GM19397 (cell line): Measurements from ENCODE around the gene FAM161B.
A peak's percentile ranks its signal among the peaks of the same experiment; 100 is the strongest.
"Not testable (repeated sequence)": the region's sequence is repeated elsewhere in the genome, so short reads cannot be mapped to it uniquely, and the experiment has no call there.

Source experiments
- ATAC-seq: cut with Tn5 transposase; IDR thresholded peaks from one replicate; pipeline ENCODE4 v1.9.1; 2021; ENCODE audit warnings: mild to moderate bottlenecking, moderate library complexity; ENCODE audit not compliant: unreplicated experiment

The FAM161B gene, protein sequence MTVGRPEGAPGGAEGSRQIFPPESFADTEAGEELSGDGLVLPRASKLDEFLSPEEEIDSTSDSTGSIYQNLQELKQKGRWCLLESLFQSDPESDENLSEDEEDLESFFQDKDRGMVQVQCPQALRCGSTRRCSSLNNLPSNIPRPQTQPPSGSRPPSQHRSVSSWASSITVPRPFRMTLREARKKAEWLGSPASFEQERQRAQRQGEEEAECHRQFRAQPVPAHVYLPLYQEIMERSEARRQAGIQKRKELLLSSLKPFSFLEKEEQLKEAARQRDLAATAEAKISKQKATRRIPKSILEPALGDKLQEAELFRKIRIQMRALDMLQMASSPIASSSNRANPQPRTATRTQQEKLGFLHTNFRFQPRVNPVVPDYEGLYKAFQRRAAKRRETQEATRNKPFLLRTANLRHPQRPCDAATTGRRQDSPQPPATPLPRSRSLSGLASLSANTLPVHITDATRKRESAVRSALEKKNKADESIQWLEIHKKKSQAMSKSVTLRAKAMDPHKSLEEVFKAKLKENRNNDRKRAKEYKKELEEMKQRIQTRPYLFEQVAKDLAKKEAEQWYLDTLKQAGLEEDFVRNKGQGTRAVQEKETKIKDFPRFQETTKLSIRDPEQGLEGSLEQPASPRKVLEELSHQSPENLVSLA

DNA sequence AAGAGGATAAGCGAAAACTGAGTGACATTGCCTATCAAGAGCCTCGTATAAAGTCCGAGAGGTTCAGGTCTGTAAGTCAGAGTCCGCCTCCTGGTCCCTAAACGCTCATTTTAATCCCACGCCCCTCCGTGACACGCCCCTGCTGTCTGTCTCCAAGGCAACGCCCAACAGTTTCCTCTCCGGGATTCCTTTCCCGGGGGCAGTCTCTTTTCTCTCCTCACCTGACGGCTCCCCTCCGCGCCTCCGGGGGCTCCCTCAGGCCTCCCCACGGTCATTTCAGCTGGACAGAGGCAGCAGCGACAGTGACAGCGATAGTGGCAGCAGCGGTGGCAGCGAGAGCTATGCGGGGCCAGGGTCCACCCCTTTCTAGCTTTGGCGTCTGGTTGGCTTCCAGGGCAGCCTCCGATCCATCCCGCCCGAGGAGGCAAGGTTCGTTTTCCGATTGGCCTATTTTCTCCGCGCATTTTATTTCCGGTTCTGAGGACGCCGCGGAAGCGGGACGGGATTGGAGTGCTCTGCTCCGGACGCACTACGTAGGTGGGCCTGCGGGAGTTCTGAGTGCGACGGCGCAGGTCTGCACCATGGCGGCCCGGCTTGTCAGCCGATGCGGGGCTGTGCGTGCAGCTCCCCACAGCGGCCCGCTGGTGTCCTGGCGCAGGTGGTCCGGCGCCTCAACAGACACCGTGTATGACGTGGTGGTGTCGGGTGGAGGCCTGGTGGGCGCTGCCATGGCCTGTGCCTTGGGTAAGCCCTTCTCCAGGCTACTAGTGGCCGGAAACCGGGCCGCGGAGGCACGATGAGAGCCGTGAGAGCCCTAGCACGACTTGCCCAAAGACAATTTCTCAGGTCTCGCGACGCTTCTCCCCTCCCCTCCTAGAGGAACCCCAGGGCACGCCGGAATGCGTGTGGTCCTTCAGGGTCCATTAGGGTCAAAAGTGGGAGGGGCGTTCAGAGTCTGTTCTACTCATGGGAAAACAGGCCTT lies at the start of gene FAM161B, which contains the start of gene COQ6:
Gene FAM161B (minus strand): TSS at position 343 of the 983 bp plus-strand sequence. CDS start 68 bp downstream, at position 275.
Gene COQ6 (plus strand): TSS at position 551 of the 983 bp plus-strand sequence. CDS start 31 bp downstream, at position 582.
- peak; percentile 89 for ATAC-seq

GRCh38 chr14:73998726-73999125 lies 48.8 kb upstream of the FAM161B start:
- ATAC-seq, result no peak

DNA sequence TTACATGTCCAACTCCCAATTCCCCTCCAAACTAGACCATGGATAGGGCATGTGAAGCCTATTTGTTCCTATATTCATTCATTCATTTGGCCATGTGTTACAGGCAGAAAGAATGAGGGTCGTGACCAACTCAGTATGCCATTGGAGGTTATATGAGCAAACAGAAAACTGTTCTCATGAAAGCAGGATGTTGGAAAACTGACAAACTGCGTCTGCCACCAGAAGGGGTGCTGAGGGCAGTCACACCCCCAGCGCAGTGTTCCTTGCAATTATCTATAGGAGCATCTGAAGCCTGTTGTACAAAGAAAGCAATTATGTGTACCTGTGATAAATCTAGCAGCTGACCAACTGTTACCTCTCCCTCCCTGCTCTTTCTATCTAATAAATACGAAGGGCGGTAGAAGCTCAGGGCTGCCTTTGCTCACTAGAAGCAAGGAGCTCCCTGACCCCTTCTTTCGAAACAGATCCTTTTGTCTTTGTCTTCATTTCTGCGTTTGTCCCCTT lies 48.1 kb upstream of the FAM161B start:
- no peak for ATAC-seq

DNA sequence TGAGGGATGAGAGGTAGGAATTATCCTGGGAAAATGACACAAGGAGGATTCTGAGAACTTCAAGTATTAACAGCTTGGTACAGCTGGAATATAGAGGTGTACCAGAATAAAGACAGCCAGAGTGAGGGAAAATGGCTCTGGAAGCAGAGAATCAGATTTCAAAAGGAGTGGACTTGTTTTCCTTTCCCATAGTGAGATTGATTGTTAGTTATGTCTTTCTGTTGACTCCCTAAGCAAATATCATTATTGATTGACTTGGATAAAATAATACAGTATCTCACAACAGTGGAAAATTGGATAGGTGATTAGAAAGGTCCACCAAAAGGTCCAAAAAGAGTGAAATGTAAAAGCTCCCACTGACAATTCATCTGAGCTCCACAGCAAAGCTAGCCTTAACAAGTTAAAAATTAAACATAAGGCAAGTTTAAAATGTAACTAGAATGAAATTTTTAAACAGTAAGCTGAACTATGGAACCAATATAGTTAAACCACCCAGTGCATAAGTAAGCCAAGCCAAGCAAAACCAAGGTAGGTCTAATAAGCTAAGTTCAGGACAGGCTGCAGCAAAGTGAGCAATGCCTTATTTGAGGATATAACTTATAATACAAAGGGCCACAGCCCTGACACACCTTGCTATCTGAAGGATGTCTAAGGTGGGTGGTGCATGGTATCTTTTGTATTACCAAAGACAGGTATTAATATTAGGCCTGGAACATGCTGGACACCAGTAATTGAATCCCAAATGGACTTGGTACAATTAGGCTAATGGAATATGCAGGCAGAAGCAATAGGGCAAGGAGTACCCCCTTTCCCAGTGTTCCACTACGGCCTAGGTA lies 47.4 kb upstream of the FAM161B start:
- no peak for ATAC-seq

GRCh38 chr14:73996731-73997107 lies 46.8 kb upstream of the FAM161B start:
- ATAC-seq, result no peak

DNA sequence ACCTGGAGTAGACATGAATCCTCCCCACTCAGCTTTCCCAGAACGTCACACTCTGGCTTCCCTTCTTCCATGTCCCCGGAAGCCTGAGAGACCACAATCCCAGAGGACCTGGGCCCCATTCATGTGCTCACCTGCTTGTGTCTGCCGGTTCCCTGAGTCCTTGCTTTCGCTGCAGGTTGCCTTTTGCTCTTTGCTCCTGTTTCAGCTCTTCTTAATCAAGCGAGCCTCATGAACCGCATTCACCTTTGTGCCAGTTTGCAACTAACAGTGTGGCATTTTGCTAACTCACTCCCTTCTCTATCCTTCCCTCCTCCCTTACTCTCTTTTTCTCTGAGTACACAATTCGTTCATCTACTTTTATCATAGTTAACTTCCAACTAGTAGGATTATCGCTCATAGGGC lies 46.1 kb upstream of the FAM161B start:
- ATAC-seq, result no peak

GRCh38 chr14:73994926-73995325 lies 45.0 kb upstream of the FAM161B start:
- not testable (repeated sequence) for ATAC-seq

GRCh38 chr14:73991092-73991491 lies 41.2 kb upstream of the FAM161B start:
- no peak for ATAC-seq

DNA sequence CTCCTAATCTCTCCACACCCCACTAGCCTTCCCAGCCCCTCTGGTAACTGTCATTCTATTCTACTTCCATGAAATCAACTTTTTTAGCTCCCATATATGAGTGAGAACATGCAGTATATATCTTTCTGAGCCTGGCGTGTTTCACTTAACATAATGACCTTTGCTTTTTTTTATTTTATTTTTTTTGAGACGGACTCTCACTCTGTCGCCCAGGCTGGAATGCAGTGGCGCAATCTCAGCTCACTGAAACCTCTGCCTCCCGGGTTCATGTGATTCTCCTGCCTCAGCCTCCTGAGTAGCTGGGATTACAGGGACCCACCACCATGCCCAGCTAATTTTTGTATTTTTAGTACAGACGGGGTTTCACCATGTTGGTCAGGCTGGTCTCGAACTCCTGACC lies 38.8 kb upstream of the FAM161B start:
- ATAC-seq, result not testable (repeated sequence)

DNA sequence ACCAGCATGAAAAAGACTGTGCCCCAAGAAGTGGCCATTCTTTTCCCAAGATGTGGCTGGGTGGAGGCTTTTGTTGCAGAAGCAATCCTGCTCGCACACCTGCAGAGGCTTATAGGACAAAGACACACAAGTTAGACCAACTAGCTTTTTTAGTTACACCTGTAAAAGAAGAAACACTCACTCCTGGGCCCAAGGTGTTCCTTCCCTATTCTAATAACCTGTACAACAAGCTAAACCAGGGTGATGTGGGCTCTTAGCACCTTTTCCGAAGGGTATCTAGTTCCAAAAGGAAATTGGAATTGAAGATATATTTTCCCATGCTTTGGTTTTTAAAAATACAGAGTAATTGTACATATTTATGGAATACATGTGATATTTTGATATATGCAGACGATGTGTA lies 38.2 kb upstream of the FAM161B start:
- ATAC-seq, result no peak

DNA sequence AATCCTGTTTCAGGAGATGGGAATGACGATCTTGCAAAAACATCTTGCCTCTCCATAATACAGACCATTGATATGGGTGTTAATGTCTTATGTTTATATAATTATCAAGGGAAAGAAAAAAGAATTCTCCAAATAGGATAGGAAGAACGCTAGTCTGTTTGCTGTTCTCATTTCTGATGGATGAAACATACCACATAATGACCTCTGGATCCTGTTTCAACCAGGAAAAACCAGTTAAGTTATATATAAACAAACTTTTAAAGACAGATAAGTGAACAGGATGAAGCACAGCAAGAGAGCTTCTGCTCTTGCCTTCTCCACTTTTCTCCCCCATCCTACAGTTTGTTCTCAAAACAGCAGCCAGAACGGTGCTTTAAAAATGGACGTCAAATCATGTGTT lies 28.0 kb upstream of the FAM161B start:
- ATAC-seq, result no peak

DNA sequence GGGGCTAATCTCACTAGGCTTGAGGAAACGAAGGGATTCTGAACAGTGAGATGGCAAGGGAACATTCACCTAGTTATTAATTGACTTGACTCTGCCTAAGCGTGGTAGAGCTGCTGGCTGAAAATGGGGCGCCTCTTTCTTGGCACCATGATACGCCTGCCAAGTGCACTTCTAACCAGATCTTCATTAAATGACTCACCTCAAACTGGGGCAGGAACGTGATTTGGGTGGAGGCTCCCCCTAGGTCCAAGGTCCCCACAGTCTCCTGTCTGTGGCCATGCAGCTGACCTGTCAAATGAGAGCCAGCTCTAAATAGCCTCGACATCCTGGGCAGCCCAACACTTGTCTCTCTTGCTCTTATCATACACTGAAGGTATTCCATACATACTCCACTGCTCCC lies 26.2 kb upstream of the FAM161B start:
- no peak for ATAC-seq

DNA sequence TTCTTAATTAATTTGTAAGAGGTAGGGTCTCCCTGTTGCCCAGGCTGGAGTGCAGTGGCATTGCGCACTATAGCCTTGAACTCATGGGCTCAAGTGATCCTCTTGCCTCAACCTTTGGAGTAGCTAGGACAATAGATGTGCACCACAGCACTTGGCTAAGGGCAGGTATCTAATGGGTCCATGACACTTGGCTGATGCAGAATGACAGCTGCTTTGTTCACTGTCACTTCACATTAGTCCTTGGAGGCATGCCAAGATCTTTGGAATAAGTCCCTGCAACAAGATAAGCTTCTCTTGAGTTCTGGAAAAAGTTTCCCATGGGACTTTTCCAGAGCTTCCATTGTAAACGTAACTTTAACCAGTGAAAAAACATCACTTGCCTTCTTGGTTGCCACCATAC lies 23.6 kb upstream of the FAM161B start:
- ATAC-seq, result no peak

DNA sequence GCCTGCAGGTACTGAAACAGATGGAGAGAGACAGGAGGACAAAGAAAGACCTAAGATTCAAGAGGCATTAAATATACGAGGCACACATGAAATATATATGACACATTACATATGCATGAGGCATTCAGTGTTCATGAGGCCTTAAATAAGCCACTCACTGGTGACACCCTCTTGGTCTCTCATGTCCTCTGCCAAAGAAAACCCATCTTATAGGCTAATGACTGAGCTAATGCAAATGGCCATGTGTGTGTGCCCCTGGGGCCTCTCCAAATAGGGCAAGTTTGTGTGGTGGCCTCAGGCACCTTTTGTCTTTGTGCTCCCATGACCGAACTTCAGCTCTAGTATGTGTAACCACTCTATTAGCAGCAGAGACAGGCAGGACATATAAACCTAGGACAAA lies 19.0 kb upstream of the FAM161B start:
- no peak for ATAC-seq

- ATAC-seq, result no peak
Observed at GRCh38 chr14:73965216-73965615, 15.3 kb upstream of the FAM161B start.

- ATAC-seq, result no peak
Observed at GRCh38 chr14:73961192-73961591, 11.3 kb upstream of the FAM161B start.

DNA sequence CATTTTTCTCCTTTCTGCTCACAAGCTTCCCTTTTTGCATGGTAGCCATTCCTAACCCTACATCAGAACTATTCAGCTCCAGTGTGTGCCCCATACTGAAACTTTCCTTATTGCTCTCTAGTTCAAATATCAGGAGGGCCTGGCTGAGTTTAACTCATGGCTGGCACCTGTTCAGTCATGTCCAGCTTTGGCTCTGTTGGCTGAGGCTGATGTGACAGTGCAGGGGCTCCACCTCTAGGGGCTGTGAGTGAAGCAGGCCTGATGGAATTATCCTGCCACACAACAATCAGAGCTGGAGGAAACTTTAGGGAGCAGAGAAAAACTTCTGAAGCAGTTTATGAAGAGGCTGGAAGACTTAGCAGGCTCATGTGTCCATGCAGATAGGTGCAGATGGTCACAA lies 8.7 kb upstream of the FAM161B start:
- ATAC-seq, result no peak

- ATAC-seq, result no peak
Observed at GRCh38 chr14:73955674-73956073, 5.8 kb upstream of the FAM161B start.

DNA sequence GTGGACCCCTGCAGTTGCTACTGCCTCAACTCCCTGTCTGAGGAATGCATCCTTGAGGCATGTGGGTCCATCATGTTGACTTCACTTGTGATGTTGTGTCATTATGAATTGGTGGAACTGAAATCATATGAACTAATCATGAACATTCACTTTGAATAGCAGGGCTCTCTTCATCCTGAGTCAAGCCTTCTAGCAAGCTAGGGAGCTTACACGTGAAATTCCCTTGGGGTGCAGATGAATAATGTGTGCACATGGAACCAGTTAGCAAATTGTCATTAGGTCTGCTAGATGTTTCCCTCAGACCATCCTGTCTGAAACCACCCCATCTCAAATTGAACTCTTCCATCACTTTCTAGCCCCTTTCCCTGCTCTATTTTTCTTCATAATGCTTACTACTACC lies 3.8 kb upstream of the FAM161B start:
- no peak for ATAC-seq

GRCh38 chr14:73945159-73945670 lies 4.7 kb downstream of the FAM161B start:
- no peak for ATAC-seq
